Measurements from ENCODE around the gene RNF149. TPM values are rescaled to one million over a fixed set of nuclear protein-coding genes. Genes with fewer than 3 reads are reported as not detected.

Gene RNF149
- total and polyA plus RNA-seq, 10 donors, result 31.8 to 398 (median 211) TPM

DNA sequence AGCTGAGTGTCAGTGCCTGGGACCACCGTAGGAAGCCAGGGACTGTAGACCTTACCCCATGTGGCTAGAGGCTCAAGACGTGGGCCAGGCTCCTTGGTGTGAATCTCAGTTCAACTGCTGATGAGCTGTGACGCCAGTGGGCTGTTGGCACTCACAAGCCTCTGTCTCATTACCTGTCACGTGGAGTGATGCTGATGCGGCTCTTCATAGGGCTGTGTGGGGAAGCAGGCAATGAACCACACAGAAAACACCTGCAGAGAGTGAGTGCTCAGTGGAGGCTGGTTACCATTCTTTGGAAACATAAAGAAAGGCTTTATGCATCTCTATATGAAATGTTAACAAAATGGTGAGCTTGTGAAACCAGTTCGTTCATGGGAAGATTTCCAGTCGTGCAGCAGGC, 42.7 kb upstream of the RNF149 start:
- no peak for DNase-seq
- no peak overlapping the region for H3K27ac ChIP-seq
- 90 to 95% (median 92%) methylated on average over 6 to 7 of the region's 7 CpGs for WGBS, 5 donors
- TF ChIP-seq, protein P1, sequence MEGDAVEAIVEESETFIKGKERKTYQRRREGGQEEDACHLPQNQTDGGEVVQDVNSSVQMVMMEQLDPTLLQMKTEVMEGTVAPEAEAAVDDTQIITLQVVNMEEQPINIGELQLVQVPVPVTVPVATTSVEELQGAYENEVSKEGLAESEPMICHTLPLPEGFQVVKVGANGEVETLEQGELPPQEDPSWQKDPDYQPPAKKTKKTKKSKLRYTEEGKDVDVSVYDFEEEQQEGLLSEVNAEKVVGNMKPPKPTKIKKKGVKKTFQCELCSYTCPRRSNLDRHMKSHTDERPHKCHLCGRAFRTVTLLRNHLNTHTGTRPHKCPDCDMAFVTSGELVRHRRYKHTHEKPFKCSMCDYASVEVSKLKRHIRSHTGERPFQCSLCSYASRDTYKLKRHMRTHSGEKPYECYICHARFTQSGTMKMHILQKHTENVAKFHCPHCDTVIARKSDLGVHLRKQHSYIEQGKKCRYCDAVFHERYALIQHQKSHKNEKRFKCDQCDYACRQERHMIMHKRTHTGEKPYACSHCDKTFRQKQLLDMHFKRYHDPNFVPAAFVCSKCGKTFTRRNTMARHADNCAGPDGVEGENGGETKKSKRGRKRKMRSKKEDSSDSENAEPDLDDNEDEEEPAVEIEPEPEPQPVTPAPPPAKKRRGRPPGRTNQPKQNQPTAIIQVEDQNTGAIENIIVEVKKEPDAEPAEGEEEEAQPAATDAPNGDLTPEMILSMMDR (IDR thresholded peaks at IDR 0.05 in 8 of 11, conservative IDR thresholded peaks at IDR 0.05 in 3 of 11), result no peak
- TF ChIP-seq POLR2A (IDR thresholded peaks at IDR 0.05) (no peak), POLR2AphosphoS5 (IDR thresholded peaks at IDR 0.05) (no peak)
- no peaks in the 10 kb centered on the region for H3K9me3 ChIP-seq
- no peaks in the 10 kb centered on the region for H3K36me3 ChIP-seq
- no peaks in the 10 kb centered on the region for H3K4me1 ChIP-seq
- no peaks in the 10 kb centered on the region for H3K27me3 ChIP-seq (replicated peaks in 1 of 7)
- intact Hi-C loops (cut with DNase I; ENCODE audit: low total_unique reads), result no loop called here
- no peak overlapping the region for H3K4me3 ChIP-seq

DNA sequence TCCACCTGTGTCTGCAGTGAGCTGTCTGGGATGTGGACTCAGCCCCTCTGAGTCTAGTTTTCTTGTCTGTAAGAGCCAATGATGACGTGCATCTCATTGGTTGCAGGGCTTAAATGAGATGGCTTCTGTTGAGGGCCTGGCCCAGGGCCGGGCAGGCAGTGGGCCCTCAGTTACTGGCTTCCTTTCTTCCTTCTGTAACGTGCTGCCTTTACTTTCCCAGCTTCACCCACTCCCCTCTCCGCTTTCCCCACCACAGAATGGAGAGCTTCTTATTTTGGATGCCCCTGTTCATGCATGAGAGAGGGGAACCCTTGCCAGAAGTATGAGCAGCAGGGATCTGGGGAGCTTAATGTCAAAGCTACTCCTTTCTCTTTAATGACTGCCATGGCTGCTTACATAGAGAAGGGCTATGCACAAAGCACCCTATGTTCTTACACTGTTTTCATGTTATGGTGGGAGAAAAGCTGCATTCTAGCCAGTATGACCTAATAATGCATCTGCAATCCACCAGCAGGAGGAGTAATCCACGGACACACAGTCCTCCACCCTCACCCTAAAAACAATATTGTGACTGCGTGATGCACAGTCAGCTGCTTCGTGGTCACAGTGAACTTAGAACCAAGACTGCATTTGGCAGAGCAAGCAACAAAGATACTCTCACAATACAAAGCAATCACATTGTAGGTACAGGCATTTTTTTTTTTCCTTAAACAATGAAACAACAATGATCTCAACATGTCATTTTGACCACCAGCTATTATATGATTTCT, 41.6 kb upstream of the RNF149 start:
- Histone ChIP-seq H3K9me3 (no peaks in the 10 kb centered on the region), H3K4me1 (no peaks in the 10 kb centered on the region), H3K27me3 (replicated peaks in 1 of 7) (no peaks in the 10 kb centered on the region), H3K4me3 (no peak overlapping the region), H3K36me3 (no peaks in the 10 kb centered on the region), H3K27ac (no peak overlapping the region)
- DNase-seq, result no peak
- no peak for TF ChIP-seq POLR2AphosphoS5 (IDR thresholded peaks at IDR 0.05)
- no peak for TF ChIP-seq POLR2A (IDR thresholded peaks at IDR 0.05)
- TF ChIP-seq, protein P1 (IDR thresholded peaks at IDR 0.05 in 8 of 11, conservative IDR thresholded peaks at IDR 0.05 in 3 of 11), result peak in 1 of 11 experiments; percentile 17
- whole genome bisulfite sequencing, 5 donors, result 71 to 78% (median 73%) methylated on average over 7 of the region's 7 CpGs
- intact Hi-C loops (cut with DNase I; ENCODE audit: low total_unique reads), result no loop called here

DNA sequence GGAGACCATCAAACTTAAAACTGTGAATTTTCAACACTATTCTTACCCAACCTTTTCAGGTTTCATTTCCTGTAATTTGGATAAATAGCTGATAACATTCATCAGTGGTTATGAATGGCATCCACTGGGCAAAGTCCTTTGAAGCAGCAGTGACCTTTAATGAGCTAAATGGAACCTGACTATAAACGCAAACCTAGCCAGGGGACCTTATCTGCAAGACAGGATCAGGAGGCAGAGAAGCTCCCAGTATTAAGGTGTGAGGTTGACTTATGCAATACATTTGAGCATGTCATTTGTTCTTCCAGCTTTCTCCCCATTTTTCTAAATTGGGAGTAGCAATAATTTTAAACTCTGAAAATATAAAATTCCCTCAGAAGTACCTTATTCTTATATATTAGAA, 40.4 kb upstream of the RNF149 start:
- Histone ChIP-seq H3K4me1 (no peaks in the 10 kb centered on the region), H3K4me3 (no peak overlapping the region), H3K9me3 (no peaks in the 10 kb centered on the region), H3K36me3 (no peaks in the 10 kb centered on the region), H3K27ac (no peak overlapping the region), H3K27me3 (replicated peaks in 1 of 7) (no peaks in the 10 kb centered on the region)
- TF ChIP-seq POLR2A (IDR thresholded peaks at IDR 0.05) (no peak), POLR2AphosphoS5 (IDR thresholded peaks at IDR 0.05) (no peak)
- TF ChIP-seq, protein P1 (IDR thresholded peaks at IDR 0.05 in 8 of 11, conservative IDR thresholded peaks at IDR 0.05 in 3 of 11), result no peak
- WGBS, 5 donors, result 84 to 100% (median 90%) methylated on average over 1 of the region's 1 CpG
- intact Hi-C loops (cut with DNase I; ENCODE audit: low total_unique reads), result no loop called here
- no peak for DNase-seq

DNA sequence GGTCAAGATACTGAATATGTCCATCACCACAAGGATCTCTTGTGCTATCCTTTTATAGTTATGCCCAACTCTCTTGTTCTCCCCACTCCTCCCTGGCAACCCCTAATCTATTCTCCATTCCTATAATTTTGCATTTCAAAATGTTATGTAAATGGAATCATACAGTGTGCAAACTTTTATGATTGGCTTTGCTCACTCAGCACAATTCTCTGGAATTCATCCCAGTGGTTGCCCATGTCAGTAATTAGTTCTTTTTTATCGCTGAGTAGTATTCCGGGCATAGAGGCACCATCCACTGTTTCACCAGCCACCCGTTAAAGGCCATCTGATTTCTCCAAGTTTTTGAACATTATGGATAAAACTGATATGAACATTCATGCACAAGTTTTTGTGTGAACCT, 38.4 kb upstream of the RNF149 start:
- no peak for DNase-seq
- WGBS, 5 donors, result 94 to 99% (median 96%) methylated on average over 3 of the region's 3 CpGs
- Histone ChIP-seq H3K4me3 (no peak overlapping the region), H3K27ac (no peak overlapping the region), H3K4me1 (peaks cover 0 to 8% (median 6%) of the 10 kb centered on the region in 6 donors), H3K9me3 (no peaks in the 10 kb centered on the region), H3K27me3 (replicated peaks in 1 of 7) (no peaks in the 10 kb centered on the region), H3K36me3 (no peaks in the 10 kb centered on the region)
- intact Hi-C loops (cut with DNase I; ENCODE audit: low total_unique reads), result no loop called here
- TF ChIP-seq, protein P1 (IDR thresholded peaks at IDR 0.05 in 8 of 11, conservative IDR thresholded peaks at IDR 0.05 in 3 of 11), result no peak
- no peak for TF ChIP-seq POLR2A (IDR thresholded peaks at IDR 0.05)
